Stimulated activated CD8-positive, alpha-beta memory T cell treated with anti-CD3 and anti-CD28 coated beads, Interleukin-12 subunit alpha, Interleukin-12 subunit beta, amount 100 ng/mL, for 4 hours (primary cell): ENCODE data around the gene TCF3.
"Not testable (repeated sequence)": the region's sequence is repeated elsewhere in the genome, so short reads cannot be mapped to it uniquely, and the experiment has no call there.

Experiments
- DNase-seq: peaks from one replicate; pipeline ENCODE4 v3.0.0-alpha.2; 2020; ENCODE audit warnings: low read depth

TCF3 gene

GRCh38 chr19:1650650-1651567 lies 1.5 kb downstream of the TCF3 start:
- DNase-seq, result peak; percentile 53

- no peak for DNase-seq
These were observed 2.4 kb downstream of the TCF3 start for GRCh38 chr19:1649706-1650649.

- DNase-seq, result no peak
These were observed 3.4 kb downstream of the TCF3 start for GRCh38 chr19:1648920-1649541.

GRCh38 chr19:1648459-1648849 lies 4.0 kb downstream of the TCF3 start:
- DNase-seq, result no peak

GRCh38 chr19:1647501-1648458 lies 4.6 kb downstream of the TCF3 start:
- no peak for DNase-seq

- DNase-seq, result no peak
These were observed 5.6 kb downstream of the TCF3 start for GRCh38 chr19:1646659-1647453.

- DNase-seq, result no peak
These were observed 6.3 kb downstream of the TCF3 start for GRCh38 chr19:1646149-1646548.

GRCh38 chr19:1645299-1645698 lies 7.1 kb downstream of the TCF3 start:
- DNase-seq, result no peak

- no peak for DNase-seq
These were observed 8.3 kb downstream of the TCF3 start for GRCh38 chr19:1644070-1644469.

GRCh38 chr19:1640893-1641448 lies 11.4 kb downstream of the TCF3 start:
- DNase-seq, result not testable (repeated sequence)

GRCh38 chr19:1636325-1637236 lies 15.8 kb downstream of the TCF3 start:
- DNase-seq, result no peak

GRCh38 chr19:1634938-1635243 lies 17.5 kb downstream of the TCF3 start:
- no peak for DNase-seq

- DNase-seq, result no peak
These were observed 18.0 kb downstream of the TCF3 start for GRCh38 chr19:1634242-1634937.

GRCh38 chr19:1633269-1633826 lies 19.1 kb downstream of the TCF3 start:
- DNase-seq, result no peak

GRCh38 chr19:1632462-1633268 lies 19.8 kb downstream of the TCF3 start:
- DNase-seq, result no peak

GRCh38 chr19:1631557-1632100 lies 20.8 kb downstream of the TCF3 start:
- no peak for DNase-seq

- no peak for DNase-seq
These were observed 21.6 kb downstream of the TCF3 start for GRCh38 chr19:1630811-1631210.
